ENCODE results near the gene ABCC11.

- TF ChIP-seq CTCF (IDR thresholded peaks at IDR 0.05) (no peak), EP300 (IDR thresholded peaks at IDR 0.05) (no peak)
These were observed 117.4 kb downstream of the ABCC11 start for GRCh38 chr16:48129926-48130325.
